Activated CD4-positive, alpha-beta T cell treated with anti-CD3 and anti-CD28 coated beads, Interleukin-2, Interleukin-4, amounts not matched to agents 100 ng/mL and 50 ng/mL, durations not matched to agents 16 hours and 8 hours (primary cell): ENCODE measurements around the gene ASCL5.
A peak's percentile ranks its signal among the peaks of the same experiment; 100 is the strongest.

Experiments used
- DNase-seq: peaks from one replicate; pipeline ENCODE4 v3.0.0-alpha.2; 2020; ENCODE audit warnings: low spot score

Gene ASCL5

GRCh38 chr1:201136355-201137023, 9.5 kb upstream of the ASCL5 start:
- DNase-seq: no peak

GRCh38 chr1:201134405-201134804, 7.4 kb upstream of the ASCL5 start:
- no peak for DNase-seq

- DNase-seq: no peak
Measured at GRCh38 chr1:201131398-201131797, 4.4 kb upstream of the ASCL5 start.

GRCh38 chr1:201128962-201129361, 2.0 kb upstream of the ASCL5 start:
- DNase-seq: no peak

- no peak for DNase-seq
Measured at GRCh38 chr1:201128476-201128875, 1.5 kb upstream of the ASCL5 start.

GRCh38 chr1:201127755-201128455, 921 bp upstream of the ASCL5 start:
- DNase-seq: no peak

GRCh38 chr1:201126463-201126831, 537 bp downstream of the ASCL5 start:
- DNase-seq: no peak

GRCh38 chr1:201125800-201126199, 1.2 kb downstream of the ASCL5 start:
- no peak for DNase-seq

- DNase-seq: no peak
Measured at GRCh38 chr1:201125019-201125418, 2.0 kb downstream of the ASCL5 start.

- DNase-seq: no peak
Measured at GRCh38 chr1:201123866-201124265, 3.1 kb downstream of the ASCL5 start.

GRCh38 chr1:201122321-201122957, 4.5 kb downstream of the ASCL5 start:
- DNase-seq: no peak

- DNase-seq: peak; percentile 56
Measured at GRCh38 chr1:201119206-201120197, 7.5 kb downstream of the ASCL5 start.

GRCh38 chr1:201116091-201116490, 10.9 kb downstream of the ASCL5 start:
- DNase-seq: no peak

GRCh38 chr1:201115390-201115937, 11.5 kb downstream of the ASCL5 start:
- DNase-seq: no peak

- peak; percentile 81 for DNase-seq
Measured at GRCh38 chr1:201114245-201115131, 12.5 kb downstream of the ASCL5 start.

GRCh38 chr1:201113451-201114244, 13.3 kb downstream of the ASCL5 start:
- DNase-seq: no peak

GRCh38 chr1:201112926-201113325, 14.1 kb downstream of the ASCL5 start:
- DNase-seq: no peak

GRCh38 chr1:201112173-201112731, 14.7 kb downstream of the ASCL5 start, which contains the start of gene CACNA1S:
TSS of gene CACNA1S (minus strand) at chr1:201112426. CDS start at chr1:201112339, 87 bp downstream.
- no peak for DNase-seq

GRCh38 chr1:201111672-201112071, 15.3 kb downstream of the ASCL5 start:
- DNase-seq: no peak
